NCI-H1048 (cell line): ENCODE measurements around the gene MACROD2.
"Not testable (repeated sequence)": the region's sequence is repeated elsewhere in the genome, so short reads cannot be mapped to it uniquely, and the experiment has no call there.

Source experiments
- DNase-seq: peaks from one replicate; lab custom pipeline; 2025; lab: John Stamatoyannopoulos, UW

MACROD2 gene

GRCh38 chr20:14193443-14193842 lies 198.1 kb downstream of the MACROD2 start:
- no peak for DNase-seq

DNA sequence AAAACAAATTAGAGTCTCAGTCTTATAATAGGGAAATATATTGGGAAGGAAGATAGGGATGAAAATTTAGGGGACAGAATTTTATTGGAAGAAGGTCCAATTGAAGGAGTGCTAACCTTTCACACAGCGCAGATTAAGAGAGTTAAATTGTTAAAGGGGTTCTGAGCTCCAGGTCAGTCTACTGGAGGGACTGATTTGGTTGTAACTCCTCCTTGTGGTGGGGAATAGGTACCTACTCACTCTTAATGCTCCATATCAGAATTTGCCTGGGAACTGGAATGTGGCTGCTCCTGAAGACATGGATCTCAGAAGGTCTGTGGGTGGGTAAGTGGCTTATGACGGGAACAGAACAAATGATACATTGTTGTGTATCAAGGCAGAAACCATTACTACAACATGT lies 198.6 kb downstream of the MACROD2 start:
- no peak for DNase-seq

DNA sequence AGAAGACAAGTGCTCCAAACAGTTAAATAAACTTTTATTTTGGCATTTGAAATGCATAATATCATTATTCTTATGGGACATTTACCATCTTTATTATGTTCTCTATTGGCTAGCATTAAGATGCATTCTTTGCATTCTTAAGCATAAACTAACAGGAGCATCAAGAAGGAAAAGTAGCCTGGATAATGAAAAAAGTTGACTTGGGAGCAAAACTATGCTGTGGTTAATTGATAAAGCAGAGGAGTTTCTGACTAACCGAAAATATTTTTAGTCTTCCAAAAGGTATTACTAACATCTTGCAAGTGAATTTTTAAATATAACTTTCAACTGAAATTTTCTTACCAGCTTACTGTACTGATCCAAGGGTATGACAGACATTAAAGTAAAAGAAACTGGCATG lies 201.8 kb downstream of the MACROD2 start:
- DNase-seq = no peak

DNA sequence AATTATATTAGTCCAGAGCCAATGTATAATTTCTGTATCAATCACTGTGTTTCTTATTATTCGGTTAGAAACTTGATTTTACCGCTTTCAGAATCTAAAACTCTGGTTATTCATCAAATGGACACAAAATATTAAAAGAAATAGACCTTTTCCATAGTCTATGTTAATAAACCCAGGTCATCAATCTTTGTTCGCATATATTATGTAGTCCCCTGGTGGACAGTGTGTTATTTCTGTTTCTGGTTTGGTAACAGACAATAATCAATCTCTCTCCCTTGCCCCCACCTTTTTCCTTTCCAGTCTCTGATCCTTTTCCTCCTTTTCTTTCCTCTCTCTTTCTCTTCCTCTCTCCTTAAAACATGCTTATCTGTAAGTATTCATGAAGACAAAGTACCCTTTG lies 203.1 kb downstream of the MACROD2 start:
- DNase-seq = no peak

DNA sequence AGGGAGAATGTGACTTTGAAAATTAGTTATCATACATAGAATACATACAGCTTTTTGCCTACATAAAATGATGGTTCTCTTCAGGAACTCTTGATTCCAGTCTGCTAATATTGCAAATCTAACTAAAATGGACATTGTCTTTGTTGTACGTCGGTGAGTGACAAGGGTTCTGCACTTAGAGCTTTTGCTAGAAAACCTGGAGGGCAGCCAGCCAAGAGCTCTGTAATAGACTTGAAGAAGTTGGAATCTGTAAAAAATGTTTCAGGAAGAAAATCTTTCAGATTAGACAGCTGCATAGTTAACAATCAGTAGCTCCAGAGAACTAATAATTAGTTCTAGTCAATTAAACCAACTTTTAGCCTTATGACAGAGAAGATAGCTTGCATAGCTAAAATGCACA lies 203.8 kb downstream of the MACROD2 start:
- DNase-seq = no peak

- DNase-seq = no peak
Observed at GRCh38 chr20:14203657-14204056, 208.3 kb downstream of the MACROD2 start.

DNA sequence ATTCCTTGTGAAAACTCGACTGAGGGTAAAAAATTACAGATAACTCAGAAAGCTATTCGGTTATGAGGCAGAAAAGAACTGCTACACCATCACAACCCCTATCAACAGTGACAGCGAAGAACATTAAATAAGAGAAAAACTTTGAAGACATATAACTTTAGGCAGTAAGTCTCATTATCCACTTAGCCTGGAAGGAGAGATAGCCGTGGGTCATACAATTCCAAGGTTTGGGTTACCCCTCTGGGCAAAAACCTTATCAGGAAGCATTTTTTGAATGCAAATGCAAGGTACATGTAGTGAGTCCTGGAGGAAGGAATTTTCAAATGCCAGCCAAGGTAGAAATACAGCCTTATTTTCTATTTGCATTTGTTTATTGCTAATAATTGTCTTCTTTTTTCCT lies 212.3 kb downstream of the MACROD2 start:
- DNase-seq = no peak

DNA sequence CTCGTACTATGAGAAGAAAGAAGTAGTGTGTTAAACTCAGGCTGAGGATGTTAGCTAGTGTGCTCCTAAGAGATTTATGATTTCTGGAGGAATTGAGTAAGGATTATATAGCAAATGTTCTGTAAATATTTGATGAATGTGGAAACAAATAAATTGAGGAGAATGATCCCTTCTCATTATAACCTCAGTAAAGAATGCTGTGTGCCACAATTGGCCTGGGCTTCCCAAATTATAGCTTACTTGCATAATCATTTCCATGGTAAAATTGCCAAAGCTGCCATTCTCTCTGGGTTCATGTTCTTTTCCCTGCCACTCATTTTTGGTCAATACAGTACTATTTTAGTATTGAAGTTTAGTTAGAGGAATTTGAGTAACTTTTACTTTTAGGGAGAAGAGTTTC lies 213.6 kb downstream of the MACROD2 start:
- DNase-seq = no peak

DNA sequence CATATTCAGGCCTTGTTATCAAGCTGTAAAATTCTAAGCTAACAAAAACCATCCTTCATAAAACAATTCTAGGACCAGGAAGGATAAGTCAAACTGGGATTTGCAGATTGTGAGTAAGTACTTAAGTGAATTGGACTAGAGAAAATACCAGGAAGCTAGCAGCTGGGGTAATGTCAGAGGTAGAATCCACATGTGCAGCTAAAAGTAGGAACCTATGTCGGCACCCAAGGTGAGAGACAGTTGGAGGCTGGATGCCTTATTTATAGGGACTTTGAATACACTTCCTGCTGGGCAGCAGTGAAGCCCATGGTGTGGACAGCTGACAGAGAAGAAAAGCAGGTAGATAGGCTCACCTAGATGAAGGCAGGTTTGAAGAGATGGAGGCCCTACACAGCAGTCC lies 214.8 kb downstream of the MACROD2 start:
- no peak for DNase-seq

DNA sequence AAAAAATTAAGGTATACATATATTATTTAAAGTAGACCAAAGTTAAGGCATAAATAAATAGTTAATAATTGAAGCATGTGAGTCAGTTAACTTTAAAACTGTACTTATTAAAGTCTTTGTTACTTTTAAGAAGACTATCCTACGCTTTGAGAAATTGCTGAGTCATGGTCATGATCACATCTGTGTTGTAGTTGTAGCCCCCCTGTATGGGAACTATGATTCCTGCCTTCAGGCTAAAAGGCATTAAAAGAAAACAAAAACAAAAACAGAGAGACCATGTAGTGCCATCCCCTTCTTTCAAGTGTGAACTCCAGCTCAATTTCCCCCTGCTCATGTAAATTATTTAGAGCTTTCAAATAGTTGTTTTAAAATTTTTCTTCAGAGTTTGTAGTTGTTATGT lies 218.7 kb downstream of the MACROD2 start:
- DNase-seq = no peak

DNA sequence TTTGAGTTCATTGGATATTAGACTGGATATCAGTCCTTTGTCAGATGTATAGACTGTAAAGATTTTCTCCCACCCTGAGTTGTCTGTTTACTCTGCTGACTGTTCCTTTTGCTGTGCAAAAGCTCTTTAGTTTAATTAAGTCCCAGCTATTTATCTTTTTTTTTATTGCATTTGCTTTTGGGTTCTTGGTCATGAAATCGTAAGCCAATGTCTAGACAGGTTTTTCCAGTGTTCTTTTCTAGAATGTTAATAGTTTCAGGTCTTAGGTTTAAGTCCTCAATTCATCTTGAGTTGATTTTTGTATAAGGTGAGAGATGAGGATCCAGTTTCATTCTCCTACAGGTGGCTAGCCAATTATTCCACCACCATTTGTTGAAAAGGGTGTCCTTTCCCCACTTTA lies 220.6 kb downstream of the MACROD2 start:
- DNase-seq = not testable (repeated sequence)

DNA sequence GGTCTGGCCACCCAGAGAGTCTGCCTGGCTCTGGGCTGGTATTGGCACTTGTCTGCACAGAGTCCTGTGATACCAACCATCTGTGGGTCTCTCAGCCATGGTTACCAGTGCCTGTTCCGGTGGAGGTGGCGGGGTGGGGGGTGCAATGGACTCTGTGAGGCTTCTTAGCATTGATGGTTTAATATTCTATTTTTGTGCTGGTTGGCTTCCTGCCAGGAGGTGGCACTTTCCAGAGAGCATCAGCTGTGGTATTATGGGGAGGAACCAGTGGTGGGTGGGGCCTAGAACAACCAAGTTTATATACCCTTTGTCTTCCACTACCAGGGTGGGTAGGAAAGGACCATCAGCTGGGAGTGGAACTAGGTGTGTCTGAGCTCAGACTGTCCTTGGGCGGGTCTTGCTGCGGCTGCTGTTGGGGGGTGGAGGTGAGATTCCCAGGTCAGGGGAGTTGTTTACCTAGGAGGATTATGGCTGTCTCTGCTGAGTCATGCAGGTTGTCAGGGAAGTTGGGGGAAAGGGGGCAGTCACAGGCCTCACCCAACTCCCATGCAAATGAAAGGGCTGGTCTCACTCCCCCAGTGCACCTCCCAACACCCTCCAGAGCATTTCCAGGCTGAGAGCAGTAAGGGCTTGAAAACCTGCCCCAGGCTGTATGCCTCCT lies 224.6 kb downstream of the MACROD2 start:
- DNase-seq = peak; percentile 64

- peak; percentile 47 for DNase-seq
Observed at GRCh38 chr20:14220986-14221385, 225.7 kb downstream of the MACROD2 start.

DNA sequence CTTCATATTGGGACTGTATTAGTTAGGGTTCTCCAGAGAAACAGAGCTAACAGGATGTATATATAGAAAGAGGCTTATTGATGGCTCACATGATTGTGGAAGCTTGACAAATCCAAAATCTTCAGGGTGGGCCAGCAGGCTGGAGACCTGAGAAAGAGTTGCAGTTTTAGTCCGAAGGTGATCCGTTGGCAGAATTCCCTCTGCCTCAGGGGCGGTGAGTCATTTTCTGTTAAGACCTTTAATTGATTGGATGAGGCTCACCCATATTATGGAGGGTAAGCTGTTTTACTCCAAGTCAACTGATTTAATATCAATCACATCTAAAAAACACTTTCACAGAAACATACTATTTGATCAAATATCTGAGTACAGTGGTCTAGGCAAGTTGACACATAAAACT lies 228.5 kb downstream of the MACROD2 start:
- DNase-seq = no peak

- DNase-seq = not testable (repeated sequence)
Observed at GRCh38 chr20:14226051-14227049, 231.0 kb downstream of the MACROD2 start.

DNA sequence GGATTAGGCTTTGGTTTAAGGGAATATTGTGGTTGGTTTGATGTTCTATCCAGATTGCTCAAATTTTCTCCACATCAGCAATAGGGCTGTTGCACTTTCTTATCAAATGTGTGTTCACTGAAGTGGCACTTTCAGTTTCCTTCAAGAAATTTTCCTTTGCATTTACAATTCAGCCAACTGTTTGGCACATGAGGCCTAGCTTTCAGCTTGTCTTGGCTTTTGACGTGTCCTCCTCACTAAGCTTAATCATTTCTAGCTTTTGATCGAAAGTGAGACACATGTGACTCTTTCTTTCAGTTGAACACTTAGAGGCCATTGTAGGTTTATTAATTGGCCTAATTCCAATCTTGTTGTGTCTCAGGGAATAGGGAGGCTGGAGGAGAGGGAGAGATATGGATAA lies 237.3 kb downstream of the MACROD2 start:
- no peak for DNase-seq

DNA sequence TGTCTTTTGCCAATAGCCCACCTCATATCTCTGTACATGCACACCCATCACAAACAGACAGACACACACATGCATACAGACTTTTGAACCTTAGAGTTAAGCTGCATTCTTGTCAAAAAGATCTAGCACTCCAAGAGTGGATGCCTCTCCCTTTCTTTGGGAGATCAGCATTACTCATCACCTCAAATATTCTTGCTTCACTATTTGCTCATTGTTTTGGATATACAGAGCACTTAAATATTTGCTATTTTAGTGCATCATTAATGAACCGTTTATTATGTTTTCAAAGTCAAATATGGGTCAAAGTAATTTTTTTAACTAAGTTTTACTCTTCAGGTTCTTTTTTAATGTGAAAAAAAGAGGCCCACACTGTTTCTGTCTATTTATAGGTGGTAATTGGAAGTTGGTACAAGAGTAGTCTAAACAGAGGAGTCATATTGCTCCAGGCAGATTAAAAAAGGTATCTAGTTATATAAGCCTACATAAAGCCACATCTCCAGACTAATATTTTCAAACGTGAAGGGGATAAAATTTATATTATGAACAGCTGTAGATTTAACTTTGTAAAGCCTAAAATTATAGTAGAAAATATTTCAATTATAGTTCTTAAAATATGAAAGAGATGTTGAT lies 239.5 kb downstream of the MACROD2 start:
- no peak for DNase-seq

DNA sequence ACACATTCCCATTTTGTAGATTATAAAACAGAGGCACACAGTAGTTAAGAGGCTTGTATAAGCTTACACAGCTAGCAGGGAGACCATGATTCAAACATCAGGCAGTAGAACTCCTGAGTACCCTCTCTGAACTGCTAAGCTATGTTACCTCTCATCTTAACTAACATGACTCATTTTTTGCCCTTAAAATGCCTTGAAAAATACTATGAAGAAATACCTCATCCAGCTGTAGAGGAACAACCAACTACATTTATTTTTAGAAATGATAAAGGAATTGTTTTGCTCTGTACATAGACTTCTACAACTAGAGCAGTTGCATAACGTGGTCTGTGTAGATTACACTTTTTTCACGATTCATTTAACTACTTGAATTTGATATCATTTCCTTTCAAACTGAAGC lies 240.0 kb downstream of the MACROD2 start:
- DNase-seq = no peak

GRCh38 chr20:14245368-14245970 lies 250.2 kb downstream of the MACROD2 start:
- DNase-seq = no peak

- no peak for DNase-seq
Observed at GRCh38 chr20:14259689-14260088, 264.4 kb downstream of the MACROD2 start.

GRCh38 chr20:14260367-14260766 lies 265.1 kb downstream of the MACROD2 start:
- no peak for DNase-seq

GRCh38 chr20:14264869-14265268 lies 269.6 kb downstream of the MACROD2 start:
- DNase-seq = no peak
